ENCODE measurements around the gene ERC1.
"Not testable (repeated sequence)": the region's sequence is repeated elsewhere in the genome, so short reads cannot be mapped to it uniquely, and the experiment has no call there.

Gene ERC1

GRCh38 chr12:1022032-1022970 is 31.3 kb downstream of the ERC1 start:
- DNase-seq (ENCODE audit: low read depth, low spot score) = no peak

GRCh38 chr12:1030779-1031178 is 39.8 kb downstream of the ERC1 start:
- no peak for DNase-seq (ENCODE audit: low read depth, low spot score)

- DNase-seq (ENCODE audit: low read depth, low spot score) = no peak
Measured at GRCh38 chr12:1034243-1034642, 43.2 kb downstream of the ERC1 start.

GRCh38 chr12:1034751-1035457 is 43.9 kb downstream of the ERC1 start:
- no peak for DNase-seq (ENCODE audit: low read depth, low spot score)

- DNase-seq (ENCODE audit: low read depth, low spot score) = no peak
Measured at GRCh38 chr12:1041478-1041877, 50.5 kb downstream of the ERC1 start.

GRCh38 chr12:1044199-1044598 is 53.2 kb downstream of the ERC1 start:
- no peak for DNase-seq (ENCODE audit: low read depth, low spot score)

- no peak for DNase-seq (ENCODE audit: low read depth, low spot score)
Measured at GRCh38 chr12:1044696-1045095, 53.7 kb downstream of the ERC1 start.

- DNase-seq (ENCODE audit: low read depth, low spot score) = no peak
Measured at GRCh38 chr12:1046727-1047126, 55.7 kb downstream of the ERC1 start.

- DNase-seq (ENCODE audit: low read depth, low spot score) = no peak
Measured at GRCh38 chr12:1047898-1048660, 57.1 kb downstream of the ERC1 start.

- no peak for DNase-seq (ENCODE audit: low read depth, low spot score)
Measured at GRCh38 chr12:1050059-1050707, 59.2 kb downstream of the ERC1 start.

- DNase-seq (ENCODE audit: low read depth, low spot score) = not testable (repeated sequence)
Measured at GRCh38 chr12:1051672-1052071, 60.6 kb downstream of the ERC1 start.

- DNase-seq (ENCODE audit: low read depth, low spot score) = no peak
Measured at GRCh38 chr12:1053690-1054089, 62.7 kb downstream of the ERC1 start.

GRCh38 chr12:1054117-1054870 is 63.3 kb downstream of the ERC1 start:
- DNase-seq (ENCODE audit: low read depth, low spot score) = no peak

GRCh38 chr12:1056390-1056789 is 65.4 kb downstream of the ERC1 start:
- DNase-seq (ENCODE audit: low read depth, low spot score) = peak; percentile 30

- DNase-seq (ENCODE audit: low read depth, low spot score) = no peak
Measured at GRCh38 chr12:1058423-1058822, 67.4 kb downstream of the ERC1 start.

GRCh38 chr12:1059162-1059561 is 68.1 kb downstream of the ERC1 start:
- no peak for DNase-seq (ENCODE audit: low read depth, low spot score)

- no peak for DNase-seq (ENCODE audit: low read depth, low spot score)
Measured at GRCh38 chr12:1063852-1064251, 72.8 kb downstream of the ERC1 start.

- DNase-seq (ENCODE audit: low read depth, low spot score) = no peak
Measured at GRCh38 chr12:1064317-1064716, 73.3 kb downstream of the ERC1 start.

- no peak for DNase-seq (ENCODE audit: low read depth, low spot score)
Measured at GRCh38 chr12:1065629-1066028, 74.6 kb downstream of the ERC1 start.

GRCh38 chr12:1069846-1070245 is 78.8 kb downstream of the ERC1 start:
- no peak for DNase-seq (ENCODE audit: low read depth, low spot score)

GRCh38 chr12:1071182-1071581 is 80.2 kb downstream of the ERC1 start:
- no peak for DNase-seq (ENCODE audit: low read depth, low spot score)
